Chondrocyte (in vitro differentiated cells): ENCODE measurements around the gene TPM4. TPM values are rescaled to one million over a fixed set of nuclear protein-coding genes. Genes with fewer than 3 reads are reported as not detected.

Experiments
- DNase-seq: peaks from one replicate; pipeline ENCODE4 v3.0.0; 2021; ENCODE audit warnings: mixed read lengths, low spot score
- H3K27ac Mint-ChIP-seq: one replicate; pipeline ENCODE4 v1.8.0; 2021; ENCODE audit warnings: mild to moderate bottlenecking, moderate library complexity, mixed read lengths; ENCODE audit not compliant: unreplicated experiment
- H3K27me3 Mint-ChIP-seq: 2 replicates; pipeline ENCODE4 v1.8.0; 2021; ENCODE audit warnings: low read depth, mixed read lengths
- H3K36me3 Mint-ChIP-seq: 2 replicates; pipeline ENCODE4 v1.8.0; 2021; ENCODE audit warnings: low read depth, mixed read lengths
- H3K4me1 Mint-ChIP-seq: 2 replicates; pipeline ENCODE4 v1.8.0; 2021; ENCODE audit warnings: low read depth, mild to moderate bottlenecking, mixed read lengths
- H3K4me3 Mint-ChIP-seq: one replicate; pipeline ENCODE4 v1.8.0; 2021; ENCODE audit warnings: mild to moderate bottlenecking, moderate library complexity, mixed read lengths; ENCODE audit not compliant: unreplicated experiment
- H3K9me3 Mint-ChIP-seq: 2 replicates; pipeline ENCODE4 v1.8.0; 2021; ENCODE audit warnings: low read depth, mixed read lengths
- CTCF ChIP-seq: fragments of 200-600 bp; sonication (generic); IDR thresholded peaks from 2 replicates; pipeline ENCODE4 v1.5.0; 2021; ENCODE audit warnings: antibody characterized with exemption, mild to moderate bottlenecking, moderate library complexity
- total RNA-seq: library from RNA; stranded (reverse); gene quantifications from 3 replicates; pipeline ENCODE4 v1.2.1, GENCODE V29; 2021

TPM4 gene
- total RNA-seq, 1 donor from 2014 or later = 1,175 TPM

GRCh38 chr19:16112778-16113177 lies 36.5 kb downstream of the TPM4 start:
- Mint-ChIP-seq H3K9me3 (no peaks in the 10 kb centered on the region), H3K27ac (peak overlapping the region; percentile 91), H3K4me1 (peaks cover 26% of the 10 kb centered on the region), H3K36me3 (no peaks in the 10 kb centered on the region), H3K4me3 (peak overlapping the region; percentile 88), H3K27me3 (no peaks in the 10 kb centered on the region)
- TF ChIP-seq CTCF = no peak
- DNase-seq = no peak

- DNase-seq = no peak
- no peak overlapping the region for H3K27ac Mint-ChIP-seq
- peaks cover 4% of the 10 kb centered on the region for H3K36me3 Mint-ChIP-seq
- no peak overlapping the region for H3K4me3 Mint-ChIP-seq
- peaks cover 26% of the 10 kb centered on the region for H3K4me1 Mint-ChIP-seq
- no peaks in the 10 kb centered on the region for H3K27me3 Mint-ChIP-seq
- no peak for TF ChIP-seq CTCF
- no peaks in the 10 kb centered on the region for H3K9me3 Mint-ChIP-seq
Observed at GRCh38 chr19:16113727-16114126, 37.4 kb downstream of the TPM4 start.

GRCh38 chr19:16115301-16116039 lies 39.2 kb downstream of the TPM4 start:
- Mint-ChIP-seq H3K27ac (peak overlapping the region; percentile 49), H3K4me3 (no peak overlapping the region), H3K4me1 (peaks cover 26% of the 10 kb centered on the region), H3K27me3 (no peaks in the 10 kb centered on the region), H3K9me3 (no peaks in the 10 kb centered on the region), H3K36me3 (peaks cover 8% of the 10 kb centered on the region)
- no peak for DNase-seq
- TF ChIP-seq CTCF = no peak

GRCh38 chr19:16116067-16116466 lies 39.8 kb downstream of the TPM4 start:
- no peaks in the 10 kb centered on the region for H3K27me3 Mint-ChIP-seq
- H3K9me3 Mint-ChIP-seq = no peaks in the 10 kb centered on the region
- TF ChIP-seq CTCF = no peak
- peaks cover 24% of the 10 kb centered on the region for H3K4me1 Mint-ChIP-seq
- no peak overlapping the region for H3K4me3 Mint-ChIP-seq
- no peak for DNase-seq
- H3K36me3 Mint-ChIP-seq = peaks cover 8% of the 10 kb centered on the region
- H3K27ac Mint-ChIP-seq = peak overlapping the region; percentile 49

- Mint-ChIP-seq H3K4me3 (no peak overlapping the region), H3K9me3 (no peaks in the 10 kb centered on the region), H3K27me3 (no peaks in the 10 kb centered on the region), H3K4me1 (peaks cover 17% of the 10 kb centered on the region), H3K36me3 (peaks cover 15% of the 10 kb centered on the region), H3K27ac (no peak overlapping the region)
- DNase-seq = no peak
- TF ChIP-seq CTCF = peak; percentile 26
Observed at GRCh38 chr19:16117594-16118033, 41.3 kb downstream of the TPM4 start.
